ENCODE measurements around the gene GSTA2.
"Not testable (repeated sequence)": the region's sequence is repeated elsewhere in the genome, so short reads cannot be mapped to it uniquely, and the experiment has no call there.

The GSTA2 gene

GRCh38 chr6:52788478-52788877 lies 25.2 kb upstream of the GSTA2 start:
- no peak for DNase-seq (ENCODE audit: low read depth, low spot score)
- in situ Hi-C loops (cut with HindIII; ENCODE audit: low sequenced_read_pairs) = no loop called here
- no peak for TF ChIP-seq CTCF (IDR thresholded peaks at IDR 0.05; ENCODE audit: low read depth, low read length)
- H3K4me3 ChIP-seq (ENCODE audit: low read depth, low read length) = no peak overlapping the region

- in situ Hi-C loops (cut with HindIII; ENCODE audit: low sequenced_read_pairs) = no loop called here
These were observed 24.6 kb upstream of the GSTA2 start for GRCh38 chr6:52787917-52788316.

DNA sequence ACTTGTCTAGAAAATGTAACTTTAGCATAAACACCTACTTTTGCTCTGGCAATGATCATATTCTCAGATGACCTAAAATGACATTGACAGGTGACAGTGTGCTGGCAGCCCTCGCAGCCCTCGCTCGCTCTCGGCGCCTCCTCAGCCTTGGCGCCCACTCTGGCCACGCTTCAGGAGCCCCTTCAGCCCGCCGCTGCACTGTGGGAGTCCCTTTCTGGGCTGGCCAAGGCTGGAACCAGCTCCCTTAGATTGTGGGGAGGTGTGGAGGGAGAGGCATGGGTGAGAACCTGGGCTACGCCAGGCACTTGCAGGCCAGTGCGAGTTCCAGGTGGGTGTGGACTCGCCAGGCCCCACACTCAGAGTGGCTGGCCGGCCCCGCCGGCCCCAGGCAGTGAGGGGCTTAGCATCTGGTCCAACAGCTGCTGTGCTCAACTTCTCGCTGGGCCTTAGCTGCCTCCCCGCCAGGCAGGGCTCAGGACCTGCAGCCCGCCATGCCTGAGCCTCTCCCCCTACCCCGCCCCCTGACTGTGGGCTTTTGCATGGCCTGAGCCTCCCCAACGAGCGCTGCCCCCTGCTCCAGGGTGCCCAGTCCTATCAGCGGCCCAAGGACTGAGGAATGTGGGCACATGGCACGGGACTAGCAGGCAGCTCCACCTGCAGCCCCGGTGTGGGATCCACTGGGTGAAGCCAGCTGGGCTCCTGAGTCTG lies 23.1 kb upstream of the GSTA2 start:
- in situ Hi-C loops (cut with HindIII; ENCODE audit: low sequenced_read_pairs) = no loop called here
- H3K4me3 ChIP-seq (ENCODE audit: low read depth, low read length) = no peak overlapping the region
- no peak for DNase-seq (ENCODE audit: low read depth, low spot score)
- TF ChIP-seq CTCF (IDR thresholded peaks at IDR 0.05; ENCODE audit: low read depth, low read length) = no peak

More at GRCh38 chr6:52787917-52788316, 24.6 kb upstream of the GSTA2 start:
- H3K4me3 ChIP-seq (ENCODE audit: low read depth, low read length) = no peak overlapping the region
- TF ChIP-seq CTCF (IDR thresholded peaks at IDR 0.05; ENCODE audit: low read depth, low read length) = no peak
- no peak for DNase-seq (ENCODE audit: low read depth, low spot score)

GRCh38 chr6:52782696-52783274 lies 19.5 kb upstream of the GSTA2 start:
- H3K4me3 ChIP-seq (ENCODE audit: low read depth, low read length); in situ Hi-C loops (cut with HindIII; ENCODE audit: low sequenced_read_pairs); DNase-seq (ENCODE audit: low read depth, low spot score): not testable (repeated sequence)

DNA sequence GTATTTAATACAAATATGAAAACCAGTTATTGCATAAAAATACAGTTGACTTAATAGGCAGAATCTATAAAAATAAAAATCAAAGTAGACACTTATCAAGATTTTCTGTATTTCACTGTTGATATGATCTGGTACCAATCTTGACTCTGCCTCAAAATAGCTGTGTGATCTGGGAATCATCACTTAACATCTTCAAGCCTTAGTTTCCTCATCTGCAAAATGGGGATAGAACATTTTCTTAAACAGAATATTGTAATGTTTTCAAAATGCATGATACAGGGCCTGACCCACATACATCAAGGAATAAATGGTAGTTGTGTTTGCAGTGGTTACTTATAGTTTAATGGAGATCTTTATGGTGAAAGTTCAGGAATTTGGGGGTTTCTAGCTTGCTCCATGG lies 18.9 kb upstream of the GSTA2 start:
- in situ Hi-C loops (cut with HindIII; ENCODE audit: low sequenced_read_pairs); H3K4me3 ChIP-seq (ENCODE audit: low read depth, low read length); DNase-seq (ENCODE audit: low read depth, low spot score): not testable (repeated sequence)

DNA sequence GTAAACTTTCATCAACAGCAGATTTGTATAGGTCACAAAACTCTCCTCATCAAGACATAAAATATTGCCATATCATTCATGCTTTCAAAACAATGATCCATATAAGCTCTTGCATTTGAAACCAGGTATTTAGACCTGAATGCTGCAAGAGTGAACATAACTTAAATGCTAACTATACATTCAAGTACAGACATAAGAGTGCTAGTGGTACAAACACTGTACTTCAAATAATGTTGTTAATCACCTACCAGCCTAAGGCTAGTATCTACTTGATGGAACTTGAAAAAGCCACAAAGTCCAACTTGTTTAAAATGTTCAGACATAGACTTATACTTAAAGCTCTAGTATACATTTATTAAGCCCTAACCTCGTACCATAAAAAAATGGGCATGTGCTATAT lies 16.0 kb upstream of the GSTA2 start:
- DNase-seq (ENCODE audit: low read depth, low spot score) = no peak
- in situ Hi-C loops (cut with HindIII; ENCODE audit: low sequenced_read_pairs) = no loop called here
- TF ChIP-seq CTCF (IDR thresholded peaks at IDR 0.05; ENCODE audit: low read depth, low read length) = no peak
- H3K4me3 ChIP-seq (ENCODE audit: low read depth, low read length) = no peak overlapping the region

- in situ Hi-C loops (cut with HindIII; ENCODE audit: low sequenced_read_pairs); H3K4me3 ChIP-seq (ENCODE audit: low read depth, low read length); DNase-seq (ENCODE audit: low read depth, low spot score): not testable (repeated sequence)
These were observed 13.6 kb upstream of the GSTA2 start for GRCh38 chr6:52776711-52777351.

- H3K4me3 ChIP-seq (ENCODE audit: low read depth, low read length); in situ Hi-C loops (cut with HindIII; ENCODE audit: low sequenced_read_pairs): not testable (repeated sequence)
- peak; percentile 10 for DNase-seq (ENCODE audit: low read depth, low spot score)
These were observed 6.1 kb upstream of the GSTA2 start for GRCh38 chr6:52769399-52769798.

DNA sequence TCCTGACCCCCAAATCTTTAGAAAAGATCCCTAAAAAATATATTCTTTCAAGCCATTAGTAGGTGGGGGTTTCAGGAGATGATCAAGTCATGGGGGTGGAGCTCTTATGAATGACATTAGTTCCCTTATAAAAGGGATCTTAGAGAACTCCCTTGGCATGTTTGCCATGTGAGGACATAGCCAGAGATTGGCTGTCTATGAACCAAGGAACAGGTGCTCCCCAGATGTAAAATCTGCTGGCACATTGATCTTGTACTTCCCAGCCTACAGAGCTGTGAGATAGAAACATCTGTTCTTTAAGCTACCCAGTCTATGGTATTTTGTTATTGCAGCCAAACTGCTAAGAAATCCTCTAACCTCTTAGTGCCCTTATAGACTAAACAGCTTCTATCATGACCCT lies 4.4 kb upstream of the GSTA2 start:
- in situ Hi-C loops (cut with HindIII; ENCODE audit: low sequenced_read_pairs); DNase-seq (ENCODE audit: low read depth, low spot score); H3K4me3 ChIP-seq (ENCODE audit: low read depth, low read length): not testable (repeated sequence)

- H3K4me3 ChIP-seq (ENCODE audit: low read depth, low read length); DNase-seq (ENCODE audit: low read depth, low spot score); in situ Hi-C loops (cut with HindIII; ENCODE audit: low sequenced_read_pairs): not testable (repeated sequence)
These were observed 1.4 kb downstream of the GSTA2 start for GRCh38 chr6:52761673-52762491.
